DLD1 (cell line): ENCODE data around the gene MAST4.

Source experiments
- in situ Hi-C: cut with HindIII; loops from 2 replicates; pipeline ENCODE4 v1.10.0; 2017; ENCODE audit warnings: low sequenced_read_pairs

MAST4 gene

GRCh38 chr5:66891184-66891925 is 295.2 kb downstream of the MAST4 start:
- in situ Hi-C loops, result no loop called here

GRCh38 chr5:66892716-66893115 is 296.5 kb downstream of the MAST4 start:
- in situ Hi-C loops, result no loop called here

GRCh38 chr5:66894480-66895240 is 298.5 kb downstream of the MAST4 start:
- in situ Hi-C loops, result no loop called here

GRCh38 chr5:66896171-66896570 is 300.0 kb downstream of the MAST4 start:
- in situ Hi-C loops, result no loop called here

GRCh38 chr5:66897356-66897755 is 301.2 kb downstream of the MAST4 start:
- in situ Hi-C loops, result no loop called here

- in situ Hi-C loops, result no loop called here
Measured at GRCh38 chr5:66898241-66898995, 302.2 kb downstream of the MAST4 start.

- in situ Hi-C loops, result no loop called here
Measured at GRCh38 chr5:66903218-66903617, 307.0 kb downstream of the MAST4 start.

GRCh38 chr5:66903709-66904108 is 307.5 kb downstream of the MAST4 start:
- in situ Hi-C loops, result no loop called here

- in situ Hi-C loops, result no loop called here
Measured at GRCh38 chr5:66904189-66904588, 308.0 kb downstream of the MAST4 start.

GRCh38 chr5:66906021-66906420 is 309.8 kb downstream of the MAST4 start:
- in situ Hi-C loops, result no loop called here

GRCh38 chr5:66908230-66908629 is 312.0 kb downstream of the MAST4 start:
- in situ Hi-C loops, result no loop called here

GRCh38 chr5:66909364-66909763 is 313.2 kb downstream of the MAST4 start:
- in situ Hi-C loops, result no loop called here

- in situ Hi-C loops, result no loop called here
Measured at GRCh38 chr5:66912787-66913186, 316.6 kb downstream of the MAST4 start.

GRCh38 chr5:66915531-66915930 is 319.3 kb downstream of the MAST4 start:
- in situ Hi-C loops, result no loop called here

GRCh38 chr5:66922881-66923280 is 326.7 kb downstream of the MAST4 start:
- in situ Hi-C loops, result no loop called here

GRCh38 chr5:66923457-66923856 is 327.3 kb downstream of the MAST4 start:
- in situ Hi-C loops, result no loop called here

- in situ Hi-C loops, result no loop called here
Measured at GRCh38 chr5:66923922-66924321, 327.7 kb downstream of the MAST4 start.

GRCh38 chr5:66927140-66927539 is 330.9 kb downstream of the MAST4 start:
- in situ Hi-C loops, result no loop called here

GRCh38 chr5:66929281-66929680 is 333.1 kb downstream of the MAST4 start:
- in situ Hi-C loops, result no loop called here

GRCh38 chr5:66929995-66930394 is 333.8 kb downstream of the MAST4 start:
- in situ Hi-C loops, result no loop called here

- in situ Hi-C loops, result no loop called here
Measured at GRCh38 chr5:66931651-66932050, 335.5 kb downstream of the MAST4 start.

- in situ Hi-C loops, result no loop called here
Measured at GRCh38 chr5:66932457-66932856, 336.3 kb downstream of the MAST4 start.
